Measurements from ENCODE around the gene CREG1.
"Not testable (repeated sequence)": the region's sequence is repeated elsewhere in the genome, so short reads cannot be mapped to it uniquely, and the experiment has no call there.

Gene CREG1

GRCh38 chr1:167553136-167554027 is at the start of gene CREG1:
TSS of gene CREG1 (minus strand) at chr1:167553762.
- DNase-seq, result peak; percentile 83 to 88

DNA sequence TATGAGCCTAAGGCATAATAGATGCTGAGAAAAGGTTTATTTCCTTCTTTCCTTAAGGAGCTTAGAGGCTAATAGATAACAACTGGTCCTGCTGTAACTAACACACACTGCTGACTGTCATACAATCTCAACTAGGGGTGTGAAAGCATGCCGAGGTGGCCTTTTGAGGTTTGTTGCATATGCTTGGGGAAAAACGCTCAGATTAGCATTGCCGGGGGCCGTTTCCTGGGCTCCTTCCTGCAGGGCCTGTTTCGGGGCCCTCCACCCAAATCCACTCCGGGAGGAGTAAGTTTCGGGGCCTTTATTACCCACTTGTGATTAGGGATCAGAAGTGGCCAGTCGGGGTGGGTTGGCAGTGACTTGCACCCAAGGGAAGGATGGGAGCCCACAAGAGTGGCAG is 49.3 kb upstream of the CREG1 start:
- no peak for DNase-seq

GRCh38 chr1:167601442-167602383 is 48.2 kb upstream of the CREG1 start:
- DNase-seq, result no peak

GRCh38 chr1:167599957-167600581 is 46.5 kb upstream of the CREG1 start:
- peak; percentile 15 to 32 for DNase-seq

GRCh38 chr1:167594822-167595221 is 41.3 kb upstream of the CREG1 start:
- DNase-seq, result no peak

GRCh38 chr1:167593860-167594259 is 40.3 kb upstream of the CREG1 start:
- no peak for DNase-seq

DNA sequence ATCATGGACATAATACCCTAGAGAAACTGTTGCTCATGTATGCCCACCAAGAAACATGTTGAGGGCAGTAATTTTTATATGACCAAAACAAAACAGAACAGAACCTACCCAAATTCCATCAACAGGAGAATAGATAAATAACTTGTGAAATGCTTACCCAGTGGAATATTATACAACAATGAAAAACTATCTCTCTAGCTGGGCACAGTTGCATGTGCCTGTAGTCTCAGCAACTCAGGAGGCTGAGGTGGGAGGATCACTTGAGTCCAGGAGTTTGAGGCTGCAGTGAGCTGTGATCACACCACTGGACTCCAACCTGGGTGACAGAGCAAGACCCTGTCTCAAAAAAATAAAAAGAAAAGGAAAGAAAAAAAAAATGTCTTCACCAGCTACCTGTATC is 38.9 kb upstream of the CREG1 start:
- no peak for DNase-seq

DNA sequence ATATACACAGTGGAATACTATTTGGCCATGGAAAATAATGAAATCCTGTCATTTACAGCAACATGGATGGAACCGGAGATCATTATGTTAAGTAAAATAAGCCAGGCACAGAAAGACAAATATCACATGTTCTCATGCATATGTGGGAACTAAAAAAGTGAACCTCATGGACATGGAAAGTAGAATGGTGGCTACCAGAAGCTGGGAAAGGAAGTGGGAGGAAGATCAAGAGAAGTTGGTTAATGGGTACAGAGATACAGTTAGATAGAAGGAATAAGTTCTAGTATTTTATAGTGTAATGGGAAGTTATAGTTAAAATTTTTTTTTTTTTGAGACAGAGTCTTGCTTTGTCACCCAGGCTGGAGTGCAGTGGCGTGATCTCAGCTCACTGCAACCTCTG is 34.8 kb upstream of the CREG1 start:
- no peak for DNase-seq

DNA sequence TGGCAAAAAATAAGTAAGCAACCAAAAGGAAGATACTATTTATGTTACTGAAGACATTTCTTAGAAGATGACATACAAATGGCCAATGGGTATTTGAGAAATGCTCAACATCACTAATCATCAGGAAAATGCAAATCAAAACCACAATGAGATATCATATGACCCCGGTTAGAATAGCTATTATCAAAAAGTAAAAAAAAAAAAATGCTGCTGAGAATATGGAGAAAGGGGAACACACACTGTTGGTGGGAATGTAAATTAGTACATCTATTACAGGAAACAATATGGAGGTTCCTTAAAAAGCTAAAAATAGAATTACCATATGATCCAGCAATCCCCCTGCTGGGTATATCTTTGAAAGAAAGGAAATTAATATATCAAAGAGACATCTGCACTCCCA is 34.3 kb upstream of the CREG1 start:
- DNase-seq, result no peak

- DNase-seq, result no peak
These were observed 33.8 kb upstream of the CREG1 start for GRCh38 chr1:167587342-167587741.

GRCh38 chr1:167584581-167584980 is 31.0 kb upstream of the CREG1 start:
- no peak for DNase-seq

GRCh38 chr1:167582722-167583121 is 29.2 kb upstream of the CREG1 start:
- DNase-seq, result no peak

- DNase-seq, result no peak
These were observed 28.5 kb upstream of the CREG1 start for GRCh38 chr1:167582064-167582463.

DNA sequence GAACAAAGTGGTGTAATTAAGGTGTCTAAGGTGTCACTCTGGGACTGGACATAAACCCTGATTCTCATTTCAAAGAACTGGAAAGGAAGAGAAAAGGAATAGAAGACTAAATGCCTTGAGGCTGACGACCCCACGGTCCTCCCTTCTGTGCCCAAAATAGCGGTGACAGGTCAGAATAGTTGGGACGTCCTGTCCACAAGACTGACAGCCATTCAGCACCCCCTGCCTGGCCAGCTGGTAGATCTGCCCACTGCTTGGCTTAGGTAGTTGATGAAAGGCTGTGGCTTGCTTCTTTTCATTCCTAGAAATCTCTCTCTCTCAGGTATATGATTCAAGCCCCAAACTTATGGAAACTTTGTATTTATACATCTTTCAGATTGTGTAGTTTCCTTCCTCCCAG is 26.4 kb upstream of the CREG1 start:
- no peak for DNase-seq

- DNase-seq, result no peak
These were observed 25.5 kb upstream of the CREG1 start for GRCh38 chr1:167578939-167579521.

DNA sequence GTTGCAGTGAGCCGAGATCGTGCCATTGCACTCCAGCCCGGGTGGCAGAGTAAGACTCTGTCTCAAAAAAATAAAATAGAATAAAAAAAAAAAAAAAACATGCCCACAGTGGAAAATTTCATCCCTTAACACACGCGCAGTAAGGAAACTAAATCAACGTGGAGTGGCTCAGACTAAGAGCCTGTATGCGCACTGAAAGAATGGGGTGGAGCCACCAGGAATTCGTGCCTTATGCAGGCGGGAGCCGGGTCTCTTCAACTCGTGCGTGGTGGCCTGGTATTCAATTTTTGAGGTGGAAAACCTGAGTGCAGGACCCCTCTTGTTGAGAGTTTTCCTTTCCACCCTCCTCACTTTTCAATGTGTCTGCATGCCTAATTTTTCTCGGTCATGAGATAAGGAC is 22.1 kb upstream of the CREG1 start:
- no peak for DNase-seq

DNA sequence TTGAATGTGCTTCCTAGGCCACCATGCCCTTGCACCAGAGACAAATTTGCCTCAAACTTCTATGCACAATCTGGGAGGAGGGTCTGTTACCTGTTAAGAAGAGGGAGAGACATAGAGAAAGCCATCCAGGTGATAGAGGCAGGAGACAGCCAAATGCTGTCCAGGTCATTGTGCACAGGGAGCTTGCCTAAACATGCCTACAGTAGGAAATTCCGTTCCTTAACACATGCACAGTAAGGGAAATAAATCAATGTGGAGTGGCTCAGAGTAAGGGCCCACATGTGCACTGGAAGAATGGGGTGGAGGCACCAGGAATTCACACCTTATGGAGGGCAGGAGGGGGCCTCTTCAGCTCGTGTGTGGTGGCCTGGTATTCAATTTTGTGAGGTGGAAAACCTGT is 19.5 kb upstream of the CREG1 start:
- DNase-seq, result no peak

- not testable (repeated sequence) for DNase-seq
These were observed 17.1 kb upstream of the CREG1 start for GRCh38 chr1:167570712-167571111.

GRCh38 chr1:167567663-167568062 is 14.1 kb upstream of the CREG1 start:
- DNase-seq, result no peak

GRCh38 chr1:167566766-167567165 is 13.2 kb upstream of the CREG1 start:
- no peak for DNase-seq

GRCh38 chr1:167565922-167566321 is 12.4 kb upstream of the CREG1 start:
- no peak for DNase-seq

DNA sequence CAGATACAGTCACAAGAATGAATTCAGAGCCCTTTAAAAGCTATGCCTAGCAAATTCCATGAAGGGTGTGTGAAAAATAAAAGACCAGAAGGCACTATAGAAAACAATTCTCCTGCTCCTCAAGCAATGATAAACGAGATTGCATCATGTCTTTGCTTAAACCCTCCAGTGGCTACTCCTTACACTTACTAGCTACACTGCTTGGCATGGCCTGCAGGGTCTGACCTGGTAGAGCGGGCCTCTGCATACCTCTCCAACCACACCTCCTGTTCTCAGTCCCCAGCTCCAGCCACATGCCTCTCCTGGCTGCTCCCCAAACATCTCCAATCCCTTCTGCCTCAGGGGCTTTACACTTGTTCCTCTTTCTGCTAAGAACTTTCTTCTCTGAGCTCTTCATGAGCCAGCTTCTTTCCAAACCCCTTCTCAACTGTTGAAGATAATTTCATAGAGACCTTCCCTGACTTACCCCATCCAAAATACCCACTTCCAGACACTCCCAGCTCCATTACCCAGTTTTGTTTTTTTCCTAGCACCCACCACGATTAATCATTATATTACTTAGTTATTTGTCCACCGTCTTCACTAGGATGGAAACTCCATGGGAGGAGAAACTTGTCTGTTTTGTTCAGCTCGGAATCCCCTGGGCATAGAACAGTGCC is 11.2 kb upstream of the CREG1 start:
- no peak for DNase-seq
